Esophagus muscularis mucosa (tissue), 4 donors: ENCODE measurements around the gene ARSH.

Experiments used
- EP300 ChIP-seq: sonication (generic); formaldehyde crosslinking; IDR thresholded peaks from one replicate; pipeline ENCODE4 v1.6.1; 2017; ENCODE audit warnings: antibody characterized with exemption
- POLR2A ChIP-seq: fragments of 450-650 bp; IDR thresholded peaks from one replicate; pipeline ENCODE4 v1.6.1; 2017; ENCODE audit warnings: antibody characterized with exemption, moderate library complexity, mild to moderate bottlenecking, low read depth
- POLR2AphosphoS5 ChIP-seq, 2 donors: sonication (generic); formaldehyde crosslinking; IDR thresholded peaks; one replicate each; pipeline ENCODE4 v1.6.1; 2017; ENCODE audit warnings: antibody characterized with exemption in 2 of 2
- TF ChIP-seq, protein P1 (sequence below), 3 experiments: fragments of 200-600 bp in 2 of 3; fragments of 450-650 bp in 1 of 3; sonication (generic) in 2 of 3; IDR thresholded peaks; one replicate each; pipeline ENCODE4 v1.5.1; 2017 to 2019; ENCODE audit warnings: antibody characterized with exemption in 3 of 3, mild to moderate bottlenecking in 2 of 3, moderate library complexity in 1 of 3

GRCh38 chrX:2974961-2975360, 31.4 kb upstream of the ARSH start:
- TF ChIP-seq POLR2AphosphoS5 (IDR thresholded peaks at IDR 0.05), result no peak
- TF ChIP-seq, protein P1, sequence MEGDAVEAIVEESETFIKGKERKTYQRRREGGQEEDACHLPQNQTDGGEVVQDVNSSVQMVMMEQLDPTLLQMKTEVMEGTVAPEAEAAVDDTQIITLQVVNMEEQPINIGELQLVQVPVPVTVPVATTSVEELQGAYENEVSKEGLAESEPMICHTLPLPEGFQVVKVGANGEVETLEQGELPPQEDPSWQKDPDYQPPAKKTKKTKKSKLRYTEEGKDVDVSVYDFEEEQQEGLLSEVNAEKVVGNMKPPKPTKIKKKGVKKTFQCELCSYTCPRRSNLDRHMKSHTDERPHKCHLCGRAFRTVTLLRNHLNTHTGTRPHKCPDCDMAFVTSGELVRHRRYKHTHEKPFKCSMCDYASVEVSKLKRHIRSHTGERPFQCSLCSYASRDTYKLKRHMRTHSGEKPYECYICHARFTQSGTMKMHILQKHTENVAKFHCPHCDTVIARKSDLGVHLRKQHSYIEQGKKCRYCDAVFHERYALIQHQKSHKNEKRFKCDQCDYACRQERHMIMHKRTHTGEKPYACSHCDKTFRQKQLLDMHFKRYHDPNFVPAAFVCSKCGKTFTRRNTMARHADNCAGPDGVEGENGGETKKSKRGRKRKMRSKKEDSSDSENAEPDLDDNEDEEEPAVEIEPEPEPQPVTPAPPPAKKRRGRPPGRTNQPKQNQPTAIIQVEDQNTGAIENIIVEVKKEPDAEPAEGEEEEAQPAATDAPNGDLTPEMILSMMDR (IDR thresholded peaks at IDR 0.05), result no peak
- no peak for TF ChIP-seq POLR2A
- no peak for TF ChIP-seq EP300
